LNCAP (cell line): ENCODE results near the gene LRP6.

Source experiments
- TF ChIP-seq, protein P1 (sequence below): fragments of 450-650 bp; IDR thresholded peaks from 2 replicates; pipeline ENCODE4 v1.5.1; 2017; ENCODE audit warnings: mild to moderate bottlenecking

Gene LRP6

DNA sequence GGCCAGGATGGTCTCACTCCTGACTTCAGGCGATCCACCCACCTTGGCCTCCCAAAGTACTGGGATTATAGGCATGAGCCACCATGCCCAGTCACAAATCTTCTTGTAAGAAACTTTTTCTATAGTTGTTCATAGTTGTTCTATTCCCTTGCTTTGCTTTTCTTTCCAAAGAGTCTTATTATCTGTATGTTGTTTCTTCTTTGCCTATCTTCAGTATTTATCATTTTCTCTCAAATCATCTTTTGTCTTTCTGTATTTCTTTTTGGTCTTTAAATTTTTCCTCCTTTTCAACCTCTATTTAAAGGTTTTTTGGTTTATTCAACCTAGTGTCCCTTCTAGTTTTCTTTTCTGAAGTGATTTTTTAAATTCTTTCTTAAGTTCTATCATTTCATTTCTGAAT is 68.7 kb downstream of the LRP6 start:
- TF ChIP-seq, protein P1, sequence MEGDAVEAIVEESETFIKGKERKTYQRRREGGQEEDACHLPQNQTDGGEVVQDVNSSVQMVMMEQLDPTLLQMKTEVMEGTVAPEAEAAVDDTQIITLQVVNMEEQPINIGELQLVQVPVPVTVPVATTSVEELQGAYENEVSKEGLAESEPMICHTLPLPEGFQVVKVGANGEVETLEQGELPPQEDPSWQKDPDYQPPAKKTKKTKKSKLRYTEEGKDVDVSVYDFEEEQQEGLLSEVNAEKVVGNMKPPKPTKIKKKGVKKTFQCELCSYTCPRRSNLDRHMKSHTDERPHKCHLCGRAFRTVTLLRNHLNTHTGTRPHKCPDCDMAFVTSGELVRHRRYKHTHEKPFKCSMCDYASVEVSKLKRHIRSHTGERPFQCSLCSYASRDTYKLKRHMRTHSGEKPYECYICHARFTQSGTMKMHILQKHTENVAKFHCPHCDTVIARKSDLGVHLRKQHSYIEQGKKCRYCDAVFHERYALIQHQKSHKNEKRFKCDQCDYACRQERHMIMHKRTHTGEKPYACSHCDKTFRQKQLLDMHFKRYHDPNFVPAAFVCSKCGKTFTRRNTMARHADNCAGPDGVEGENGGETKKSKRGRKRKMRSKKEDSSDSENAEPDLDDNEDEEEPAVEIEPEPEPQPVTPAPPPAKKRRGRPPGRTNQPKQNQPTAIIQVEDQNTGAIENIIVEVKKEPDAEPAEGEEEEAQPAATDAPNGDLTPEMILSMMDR = no peak

DNA sequence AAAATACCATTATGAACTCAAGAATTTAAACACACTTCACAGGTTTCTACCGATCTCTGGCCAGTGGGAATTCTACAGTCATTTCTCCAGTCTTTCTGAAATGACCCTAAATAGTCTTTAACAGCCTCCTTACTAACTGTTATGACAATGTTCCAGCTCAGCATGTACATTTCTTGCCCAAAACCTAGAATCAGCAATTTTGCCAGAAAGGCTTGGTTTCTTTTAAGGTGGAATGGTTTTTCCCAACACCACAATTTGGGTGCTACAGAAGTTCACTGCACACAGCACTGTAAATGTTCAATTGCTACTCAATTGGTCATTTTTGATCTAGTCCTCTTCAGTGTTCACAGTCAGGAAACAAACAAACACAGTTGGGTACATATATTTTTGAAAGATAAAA is 69.7 kb downstream of the LRP6 start:
- TF ChIP-seq, protein P1 = no peak

DNA sequence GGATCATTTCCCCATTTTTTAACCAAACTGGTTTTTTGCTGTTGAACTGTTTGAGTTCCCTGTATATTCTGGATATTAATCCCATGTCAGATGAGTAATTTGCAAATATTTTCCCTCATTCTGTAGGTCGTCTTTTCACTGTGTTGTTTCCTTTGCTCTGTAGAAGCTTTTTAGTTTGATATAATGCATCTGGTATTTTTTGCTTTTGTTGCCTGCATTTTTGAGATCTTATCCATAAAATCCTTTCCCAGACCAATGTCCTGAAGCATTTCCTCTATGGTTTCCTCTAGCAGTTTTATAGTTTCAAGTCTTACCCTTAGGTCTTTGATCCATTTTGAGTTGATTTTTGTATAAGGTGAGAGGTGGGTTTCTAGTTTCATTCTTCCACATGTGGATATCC is 71.3 kb downstream of the LRP6 start:
- TF ChIP-seq, protein P1 = no peak

DNA sequence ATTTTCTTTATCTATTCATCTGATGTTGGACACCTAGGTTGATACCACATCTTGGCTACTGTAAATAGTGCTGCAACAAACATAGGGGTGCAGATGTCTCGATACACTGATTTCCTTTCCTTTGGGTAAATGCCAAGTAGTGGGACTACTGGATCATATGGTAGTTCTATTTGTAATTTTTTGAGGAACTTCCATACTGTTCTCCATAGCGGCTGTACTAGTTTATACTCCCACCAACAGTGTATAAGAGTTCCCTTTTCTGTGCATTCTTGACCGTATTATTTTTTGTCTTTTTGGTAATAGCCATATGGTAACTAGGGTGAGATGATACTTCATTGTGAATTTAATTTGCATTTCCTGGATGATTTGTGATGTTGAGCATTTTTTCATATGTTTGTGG is 71.8 kb downstream of the LRP6 start:
- TF ChIP-seq, protein P1 = no peak

DNA sequence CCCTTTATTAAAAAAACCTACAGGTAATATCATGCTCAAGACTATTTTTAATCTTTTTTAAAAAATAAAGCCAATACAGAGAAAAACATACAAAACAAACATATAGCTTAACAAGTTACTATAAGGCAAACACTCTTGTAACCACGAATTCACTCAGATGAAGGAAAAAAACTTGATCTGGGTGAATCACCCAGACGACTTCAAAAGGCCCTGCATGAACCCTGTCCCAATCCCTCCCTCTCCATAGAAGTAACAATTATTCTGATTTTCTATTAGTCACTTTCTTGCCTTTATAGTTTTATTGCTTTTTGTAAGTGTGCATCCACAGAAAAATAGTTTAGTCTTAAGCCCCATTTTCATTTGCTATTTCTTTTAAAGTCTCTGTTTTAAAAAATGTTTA is 72.6 kb downstream of the LRP6 start:
- TF ChIP-seq, protein P1 = no peak

DNA sequence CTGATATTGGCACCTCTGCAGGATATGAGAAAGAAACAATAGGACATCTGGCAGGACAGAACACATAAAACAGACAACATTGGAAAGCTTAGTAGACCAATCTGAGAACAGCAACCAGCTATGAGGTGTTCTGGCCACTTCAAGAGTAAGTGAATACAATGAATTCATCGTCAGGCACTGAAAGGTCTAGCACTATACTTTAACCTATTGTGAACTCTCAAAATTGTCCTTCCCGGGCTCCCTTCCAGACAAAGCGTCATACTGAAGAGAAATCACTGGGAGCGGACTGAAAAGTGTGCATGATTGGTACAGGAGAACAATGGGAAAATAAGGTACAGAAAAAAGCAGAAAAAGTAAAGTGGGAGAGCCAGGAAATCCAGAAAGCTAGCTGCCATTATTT is 75.8 kb downstream of the LRP6 start:
- TF ChIP-seq, protein P1 = no peak

DNA sequence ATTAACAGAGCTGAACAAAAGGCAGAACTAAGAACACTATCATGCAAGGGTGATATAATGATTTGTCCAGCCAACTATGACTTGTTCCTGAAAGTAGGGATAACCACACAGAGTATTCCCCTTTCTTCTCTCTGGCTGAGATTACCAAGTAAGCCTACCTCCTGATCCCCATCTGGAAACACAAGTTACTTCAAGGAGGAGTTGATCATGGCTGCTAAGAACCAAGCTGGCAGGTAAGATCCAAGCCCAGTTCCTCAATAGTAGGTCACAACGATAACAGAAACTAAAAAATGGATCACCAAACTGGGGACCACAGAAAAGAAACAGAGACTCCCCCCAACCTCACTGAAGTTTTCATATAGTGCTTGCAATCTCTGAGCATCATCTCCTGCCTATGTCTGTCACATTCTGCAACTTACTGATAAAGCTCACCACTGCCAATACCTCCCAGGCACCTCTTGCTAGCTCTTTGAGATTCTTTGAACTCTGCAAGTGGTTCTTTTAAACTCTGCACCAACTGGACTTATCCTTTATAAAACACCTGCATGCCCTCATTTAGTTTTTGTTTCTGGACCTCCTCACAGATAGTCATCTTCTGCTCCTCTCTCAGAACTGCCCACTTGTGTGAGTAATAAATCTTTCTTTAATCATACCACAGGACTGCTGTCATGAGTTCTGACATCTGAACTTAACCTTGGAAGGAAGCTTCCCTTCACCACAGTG is 76.6 kb downstream of the LRP6 start:
- TF ChIP-seq, protein P1 = no peak

DNA sequence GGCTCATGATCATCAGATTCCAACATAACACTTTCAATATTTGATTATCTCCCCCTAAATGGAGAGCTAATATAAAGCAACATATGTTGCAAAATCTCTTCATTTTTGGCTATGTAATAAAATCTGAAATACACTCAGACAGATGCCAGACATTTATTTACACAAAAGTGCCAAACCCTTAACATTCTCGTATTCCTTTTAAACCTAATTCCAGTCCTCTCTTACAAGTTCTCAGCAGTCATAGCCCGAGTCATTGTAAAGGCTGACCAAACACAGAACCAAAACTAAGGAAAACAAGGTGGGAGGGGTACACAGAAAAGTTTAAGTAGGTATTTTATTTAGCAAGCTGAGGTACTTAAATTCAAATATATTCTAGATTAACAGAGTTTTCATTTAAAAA is 81.4 kb downstream of the LRP6 start:
- TF ChIP-seq, protein P1 = no peak
